Gastrocnemius medialis (tissue), 4 donors: ENCODE data around the gene ARPIN.

Experiments
- CTCF ChIP-seq, 5 experiments: fragments of 450-650 bp in 3 of 5; fragments of 200-600 bp in 2 of 5; sonication (generic) in 2 of 5; IDR thresholded peaks in 4 of 5; conservative IDR thresholded peaks in 1 of 5; 1 replicate in 4 of 5; 2 replicates in 1 of 5; pipeline ENCODE4 v1.5.1; 2016 to 2019; ENCODE audit warnings: antibody characterized with exemption in 5 of 5, mild to moderate bottlenecking in 3 of 5, moderate library complexity in 3 of 5
- POLR2A ChIP-seq, 2 donors: fragments of 450-650 bp; IDR thresholded peaks; one replicate each; pipeline ENCODE4 v1.6.1; 2017; ENCODE audit warnings: antibody characterized with exemption in 2 of 2, mild to moderate bottlenecking in 2 of 2, moderate library complexity in 2 of 2

GRCh38 chr15:89852342-89852995 is 60.3 kb downstream of the ARPIN start:
- TF ChIP-seq CTCF (IDR thresholded peaks at IDR 0.05 in 4 of 5, conservative IDR thresholded peaks at IDR 0.05 in 1 of 5) (no peak), POLR2A (IDR thresholded peaks at IDR 0.05) (no peak)
